Esophagus squamous epithelium (tissue), 5 donors: Measurements from ENCODE around the gene TSR2. TPM values are rescaled to one million over a fixed set of nuclear protein-coding genes. Genes with fewer than 3 reads are reported as not detected.

Source experiments
- DNase-seq: peaks from one replicate; lab custom pipeline; 2025; lab: John Stamatoyannopoulos, UW
- H3K27ac ChIP-seq, 4 donors: fragments of 200-600 bp; sonication (generic); one replicate each; pipeline ENCODE4 v1.5.1; 2016 to 2019; ENCODE audit warnings: mild to moderate bottlenecking in 1 of 4
- H3K27me3 ChIP-seq, 4 donors: fragments of 200-600 bp; sonication (generic); 1 replicate in 3 of 4; 2 replicates in 1 of 4; pipeline versions ENCODE4 v1.5.1 to v1.6.0; 2017 to 2021; ENCODE audit warnings: antibody characterized with exemption in 1 of 4
- H3K36me3 ChIP-seq, 3 donors: fragments of 200-600 bp; sonication (generic); one replicate each; pipeline ENCODE4 v1.5.1; 2016 to 2019
- H3K4me1 ChIP-seq, 3 donors: fragments of 200-600 bp; sonication (generic); one replicate each; pipeline ENCODE4 v1.5.1; 2017 to 2019
- H3K4me3 ChIP-seq, 4 donors: fragments of 200-600 bp; sonication (generic); 1 replicate in 3 of 4; 2 replicates in 1 of 4; pipeline ENCODE4 v1.5.1; 2016 to 2019; ENCODE audit warnings: mild to moderate bottlenecking in 2 of 4, moderate library complexity in 1 of 4
- H3K9me3 ChIP-seq, 3 donors: fragments of 200-600 bp; sonication (generic); one replicate each; pipeline ENCODE4 v1.5.1; 2016 to 2019
- CTCF ChIP-seq, 6 experiments: fragments of 450-650 bp in 4 of 6; fragments of 200-600 bp in 2 of 6; sonication (generic) in 2 of 6; IDR thresholded peaks; one replicate each; pipeline ENCODE4 v1.5.1; 2016 to 2019; ENCODE audit warnings: antibody characterized with exemption in 6 of 6, mild to moderate bottlenecking in 4 of 6, moderate library complexity in 4 of 6
- POLR2A ChIP-seq, 4 donors: fragments of 450-650 bp; IDR thresholded peaks; one replicate each; pipeline ENCODE4 v1.6.1; 2017; ENCODE audit warnings: antibody characterized with exemption in 4 of 4, mild to moderate bottlenecking in 4 of 4, moderate library complexity in 3 of 4
- WGBS, 2 donors: methylation state at CpG; one replicate each; pipeline ENCODE4 v1.1.5; 2018; 5-methylcytosine and 5-hydroxymethylcytosine counted together
- intact Hi-C: fragments of 100-400 bp; cut with DNase I; formaldehyde crosslinking; loops from one replicate; pipeline ENCODE4 v1.15.0; 2022
- total RNA-seq, 4 donors: library from RNA; depleted of rRNA; stranded (reverse); fragments of >200 nt; gene quantifications; one replicate each; pipeline ENCODE4 v1.1.0, GENCODE V29; 2016
- donor health status: DM: yes; HTN: yes; CAD: no.

The TSR2 gene
- total RNA-seq, 4 donors from 2014 or later = 10.7 to 19.8 (median 14.7) TPM

- no peaks in the 10 kb centered on the region for H3K36me3 ChIP-seq
- WGBS, 2 donors = 24 to 44% methylated on average over 4 to 9 of the region's 13 CpGs
- no peaks in the 10 kb centered on the region for H3K9me3 ChIP-seq
- TF ChIP-seq CTCF (IDR thresholded peaks at IDR 0.05) (no peak), POLR2A (IDR thresholded peaks at IDR 0.05) (no peak)
- no peaks in the 10 kb centered on the region for H3K27me3 ChIP-seq
- H3K4me3 ChIP-seq = no peak overlapping the region
- H3K4me1 ChIP-seq = no peaks in the 10 kb centered on the region
- H3K27ac ChIP-seq = no peak overlapping the region
- DNase-seq = no peak
- intact Hi-C loops = no loop called here
Measured at GRCh38 chrX:54415534-54416350, 24.5 kb upstream of the TSR2 start.

- intact Hi-C loops = no loop called here
- 51 to 71% methylated on average over 2 of the region's 2 CpGs for WGBS, 2 donors
- Histone ChIP-seq H3K9me3 (no peaks in the 10 kb centered on the region), H3K36me3 (no peaks in the 10 kb centered on the region), H3K4me3 (no peak overlapping the region), H3K27ac (no peak overlapping the region), H3K27me3 (no peaks in the 10 kb centered on the region), H3K4me1 (no peaks in the 10 kb centered on the region)
- no peak for DNase-seq
- no peak for TF ChIP-seq CTCF (IDR thresholded peaks at IDR 0.05)
- no peak for TF ChIP-seq POLR2A (IDR thresholded peaks at IDR 0.05)
Measured at GRCh38 chrX:54416965-54417364, 23.2 kb upstream of the TSR2 start.

GRCh38 chrX:54419559-54420302, 20.5 kb upstream of the TSR2 start:
- WGBS, 2 donors = 35 to 52% methylated on average over 3 of the region's 3 CpGs
- Histone ChIP-seq H3K27ac (no peak overlapping the region), H3K27me3 (no peaks in the 10 kb centered on the region), H3K9me3 (no peaks in the 10 kb centered on the region), H3K4me3 (no peak overlapping the region), H3K4me1 (no peaks in the 10 kb centered on the region), H3K36me3 (no peaks in the 10 kb centered on the region)
- DNase-seq = no peak
- TF ChIP-seq CTCF (IDR thresholded peaks at IDR 0.05) (no peak), POLR2A (IDR thresholded peaks at IDR 0.05) (no peak)
- intact Hi-C loops = no loop called here

- no peak for DNase-seq
- TF ChIP-seq CTCF (IDR thresholded peaks at IDR 0.05) = no peak
- no peak for TF ChIP-seq POLR2A (IDR thresholded peaks at IDR 0.05)
- H3K27ac ChIP-seq = no peak overlapping the region
- intact Hi-C loops = no loop called here
- H3K4me3 ChIP-seq = no peak overlapping the region
- WGBS, 2 donors = 53 to 56% methylated on average over 3 of the region's 3 CpGs
- H3K36me3 ChIP-seq = no peaks in the 10 kb centered on the region
- no peaks in the 10 kb centered on the region for H3K4me1 ChIP-seq
- H3K9me3 ChIP-seq = no peaks in the 10 kb centered on the region
- H3K27me3 ChIP-seq = no peaks in the 10 kb centered on the region
Measured at GRCh38 chrX:54422168-54422567, 18.0 kb upstream of the TSR2 start.
